ENCODE data around the gene DTX4.

GRCh38 chr11:59247531-59248227, 75.7 kb downstream of the DTX4 start:
- no peak for TF ChIP-seq POLR2AphosphoS5 (IDR thresholded peaks at IDR 0.05)
- TF ChIP-seq CTCF (IDR thresholded peaks at IDR 0.05) = no peak
- TF ChIP-seq POLR2A (IDR thresholded peaks at IDR 0.05) = no peak

Measured in upper lobe of left lung (tissue), 4 donors.